ENCODE data around the gene PAX8. TPM values are rescaled to one million over a fixed set of nuclear protein-coding genes. Genes with fewer than 3 reads are reported as not detected.

The PAX8 gene
- total and polyA plus RNA-seq, 2 of the 13 experiments (the other 11 are each of a cell fraction or from before 2014, with no cell fraction given) = 1.5 to 8.8 TPM

- TF ChIP-seq ZNF503 (CRISPR knock-in tag; IDR thresholded peaks at IDR 0.05) (no peak; the same call in 1 of the 2 replicates), ZNF660 (CRISPR knock-in tag; IDR thresholded peaks at IDR 0.05; ENCODE audit: borderline replicate concordance, low read depth) (no peak), ZBTB8A (CRISPR knock-in tag; IDR thresholded peaks at IDR 0.05; ENCODE audit: borderline replicate concordance, low read depth) (peak; percentile 50; the same call in 1 of the 2 replicates), ZFP91 (CRISPR knock-in tag; IDR thresholded peaks at IDR 0.05; ENCODE audit: borderline replicate concordance) (peak; percentile 91), ZNF674 (CRISPR knock-in tag; IDR thresholded peaks at IDR 0.05; ENCODE audit: low read depth) (no peak), NR2F1 (CRISPR knock-in tag; IDR thresholded peaks at IDR 0.05) (0 out of 4 replicates have a peak, but pooled peaks of 1 of the 2 experiments have one; percentile 11), TRAFD1 (CRISPR knock-in tag; IDR thresholded peaks at IDR 0.05; ENCODE audit: borderline replicate concordance) (no peak), ZFP41 (CRISPR knock-in tag; IDR thresholded peaks at IDR 0.05; ENCODE audit: borderline replicate concordance) (no peak; the same call in 1 of the 2 replicates), RCOR2 (CRISPR knock-in tag; IDR thresholded peaks at IDR 0.05) (no peak), RARA (CRISPR knock-in tag; IDR thresholded peaks at IDR 0.05) (peak; percentile 65), FUBP1 (CRISPR knock-in tag; IDR thresholded peaks at IDR 0.05; ENCODE audit: borderline replicate concordance) (no peak), ZNF333 (CRISPR knock-in tag; IDR thresholded peaks at IDR 0.05; ENCODE audit: borderline replicate concordance) (no peak), ZNF260 (CRISPR knock-in tag; IDR thresholded peaks at IDR 0.05; ENCODE audit: borderline replicate concordance, low read depth) (no peak), DNMT3B (CRISPR knock-in tag; conservative IDR thresholded peaks at IDR 0.05) (no peak), ZNF33B (CRISPR knock-in tag; IDR thresholded peaks at IDR 0.05) (no peak), SAFB2 (CRISPR knock-in tag; IDR thresholded peaks at IDR 0.05; ENCODE audit: borderline replicate concordance, low read depth) (no peak), NR0B2 (CRISPR knock-in tag; IDR thresholded peaks at IDR 0.05) (no peak), CSRNP1 (CRISPR knock-in tag; IDR thresholded peaks at IDR 0.05) (peak; percentile 67; the same call in 1 of the 2 replicates)
Observed at GRCh38 chr2:113282747-113283533, 4.2 kb upstream of the PAX8 start (continued).
